Gastroesophageal sphincter (tissue), 4 donors: ENCODE measurements around the gene KCTD17. TPM values are rescaled to one million over a fixed set of nuclear protein-coding genes. Genes with fewer than 3 reads are reported as not detected.

Source experiments
- ATAC-seq: fragments of 150-250 bp; one replicate; pipeline ENCODE4 v1.9.1; 2016; ENCODE audit warnings: mild to moderate bottlenecking, moderate library complexity
- H3K27ac ChIP-seq, 4 donors: fragments of 200-600 bp; sonication (generic) in 3 of 4; 1 replicate in 3 of 4; 2 replicates in 1 of 4; pipeline ENCODE4 v1.5.1; 2016 to 2019
- H3K27me3 ChIP-seq: fragments of 200-600 bp; sonication (generic); one replicate; pipeline ENCODE4 v1.5.1; 2019
- H3K36me3 ChIP-seq, 2 donors: fragments of 200-600 bp; sonication (generic); one replicate each; pipeline ENCODE4 v1.5.1; 2019; ENCODE audit warnings: control low read depth in 1 of 2
- H3K4me1 ChIP-seq, 3 donors: fragments of 200-600 bp; sonication (generic); 1 replicate in 2 of 3; 2 replicates in 1 of 3; pipeline ENCODE4 v1.5.1; 2016 to 2019; ENCODE audit warnings: control low read depth in 2 of 3
- H3K4me3 ChIP-seq, 2 donors: fragments of 200-600 bp; sonication (generic); one replicate each; pipeline ENCODE4 v1.5.1; 2019; ENCODE audit warnings: mild to moderate bottlenecking in 1 of 2, moderate library complexity in 1 of 2
- H3K9me3 ChIP-seq, 3 donors: fragments of 200-600 bp; sonication (generic); one replicate each; pipeline ENCODE4 v1.5.1; 2017 to 2019; ENCODE audit warnings: control low read depth in 2 of 3
- CTCF ChIP-seq, 4 experiments: fragments of 200-600 bp in 2 of 4; fragments of 450-650 bp in 2 of 4; sonication (generic) in 1 of 4; IDR thresholded peaks; one replicate each; pipeline ENCODE4 v1.5.1; 2017 to 2019; ENCODE audit warnings: antibody characterized with exemption in 4 of 4, mild to moderate bottlenecking in 2 of 4, moderate library complexity in 2 of 4
- EP300 ChIP-seq: sonication (generic); formaldehyde crosslinking; IDR thresholded peaks from one replicate; pipeline ENCODE4 v1.6.1; 2017; ENCODE audit warnings: antibody characterized with exemption, mild to moderate bottlenecking
- POLR2A ChIP-seq, 2 donors: fragments of 450-650 bp; IDR thresholded peaks; one replicate each; pipeline ENCODE4 v1.6.1; 2017; ENCODE audit warnings: antibody characterized with exemption in 2 of 2, mild to moderate bottlenecking in 2 of 2, moderate library complexity in 1 of 2
- POLR2AphosphoS5 ChIP-seq: sonication (generic); formaldehyde crosslinking; IDR thresholded peaks from one replicate; pipeline ENCODE4 v1.6.1; 2017; ENCODE audit warnings: antibody characterized with exemption
- WGBS, 2 donors: methylation state at CpG; one replicate each; pipeline ENCODE4 v1.1.5; 2018; ENCODE audit warnings: low coverage in 1 of 2; 5-methylcytosine and 5-hydroxymethylcytosine counted together
- total RNA-seq, 4 donors: library from RNA; depleted of rRNA; stranded (reverse); fragments of >200 nt; gene quantifications; one replicate each; pipeline ENCODE4 v1.1.0, GENCODE V29; 2016

KCTD17 gene
- total RNA-seq, 4 donors from 2014 or later = 23.3 to 33.2 (median 29.3) TPM

GRCh38 chr22:37026325-37026724, 25.2 kb upstream of the KCTD17 start:
- peaks cover 0 to 33% (median 4%) of the 10 kb centered on the region in 3 donors for H3K4me1 ChIP-seq
- H3K9me3 ChIP-seq = no peaks in the 10 kb centered on the region
- TF ChIP-seq CTCF (IDR thresholded peaks at IDR 0.05) (no peak), POLR2A (IDR thresholded peaks at IDR 0.05) (no peak)
- ATAC-seq = no peak
- H3K36me3 ChIP-seq = peaks cover 0 to 82% of the 10 kb centered on the region in 2 donors
- H3K27me3 ChIP-seq = no peaks in the 10 kb centered on the region
- H3K4me3 ChIP-seq = no peak overlapping the region
- H3K27ac ChIP-seq = no peak overlapping the region
- 66 to 78% methylated on average over 4 of the region's 5 CpGs for WGBS, 2 donors

DNA sequence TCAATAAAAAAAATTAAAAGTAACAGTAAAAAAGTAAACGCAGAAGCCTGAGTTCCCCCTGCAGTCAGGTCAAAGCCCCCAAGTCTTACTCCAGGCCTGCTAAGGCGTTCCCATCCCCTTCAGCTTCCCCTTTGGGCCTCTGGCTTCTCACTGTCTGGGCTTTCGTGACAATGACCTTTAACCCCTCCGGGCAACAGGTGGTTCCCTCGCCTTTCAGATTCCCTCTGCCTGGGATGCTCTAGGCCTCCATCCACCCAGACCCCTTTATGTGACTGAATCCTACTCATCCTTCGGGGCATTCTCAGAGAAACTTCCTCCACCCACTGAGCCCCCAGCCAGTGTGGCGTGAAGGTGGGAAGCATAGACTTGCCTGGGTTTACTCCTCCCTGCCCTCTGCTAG, 24.0 kb upstream of the KCTD17 start:
- H3K27ac ChIP-seq = no peak overlapping the region
- H3K4me1 ChIP-seq = peaks cover 0 to 21% (median 0%) of the 10 kb centered on the region in 3 donors
- H3K9me3 ChIP-seq = no peaks in the 10 kb centered on the region
- no peaks in the 10 kb centered on the region for H3K27me3 ChIP-seq
- 84 to 94% methylated on average over 5 to 7 of the region's 7 CpGs for WGBS, 2 donors
- H3K36me3 ChIP-seq = peaks cover 0 to 82% of the 10 kb centered on the region in 2 donors
- H3K4me3 ChIP-seq = no peak overlapping the region
- TF ChIP-seq EP300 (no peak), CTCF (IDR thresholded peaks at IDR 0.05) (no peak), POLR2AphosphoS5 (no peak), POLR2A (IDR thresholded peaks at IDR 0.05) (no peak)
- ATAC-seq = no peak

- Histone ChIP-seq H3K27me3 (peaks cover under 1% of the 10 kb centered on the region), H3K9me3 (no peaks in the 10 kb centered on the region), H3K27ac (no peak overlapping the region), H3K4me3 (no peak overlapping the region), H3K36me3 (peaks cover 0 to 74% of the 10 kb centered on the region in 2 donors), H3K4me1 (peaks cover 0 to 7% (median 0%) of the 10 kb centered on the region in 3 donors)
- no peak for ATAC-seq
- 64 to 71% methylated on average over 4 of the region's 22 CpGs for WGBS, 2 donors
- no peak for TF ChIP-seq EP300
- no peak for TF ChIP-seq POLR2A (IDR thresholded peaks at IDR 0.05)
- TF ChIP-seq POLR2AphosphoS5 = no peak
- TF ChIP-seq CTCF (IDR thresholded peaks at IDR 0.05) = no peak
Measured at GRCh38 chr22:37028692-37029674, 22.6 kb upstream of the KCTD17 start.

GRCh38 chr22:37030560-37031281, 20.8 kb upstream of the KCTD17 start:
- TF ChIP-seq POLR2AphosphoS5 (no peak), CTCF (IDR thresholded peaks at IDR 0.05) (no peak), EP300 (no peak), POLR2A (IDR thresholded peaks at IDR 0.05) (no peak)
- peaks cover 0 to 56% of the 10 kb centered on the region in 2 donors for H3K36me3 ChIP-seq
- peaks cover 17% of the 10 kb centered on the region for H3K27me3 ChIP-seq
- WGBS, 2 donors = 75 to 82% methylated on average over 2 to 4 of the region's 14 CpGs
- no peak overlapping the region for H3K27ac ChIP-seq
- H3K4me1 ChIP-seq = peaks cover 0 to 2% (median 0%) of the 10 kb centered on the region in 3 donors
- no peaks in the 10 kb centered on the region for H3K9me3 ChIP-seq
- ATAC-seq = no peak
- H3K4me3 ChIP-seq = no peak overlapping the region
